Hepatocyte (in vitro differentiated cells): ENCODE measurements around the gene AGBL4.

Experiments
- EZH2 ChIP-seq: fragments of 200-600 bp; sonication (generic); IDR thresholded peaks from 2 replicates; pipeline ENCODE4 v1.6.1; 2016; ENCODE audit warnings: antibody characterized with exemption, mild to moderate bottlenecking, borderline replicate concordance
- TF ChIP-seq, protein P1 (sequence below): fragments of 200-600 bp; sonication (generic); IDR thresholded peaks from 2 replicates; pipeline ENCODE4 v1.5.1; 2016; ENCODE audit warnings: antibody characterized with exemption, mild to moderate bottlenecking; ENCODE audit not compliant: poor library complexity

DNA sequence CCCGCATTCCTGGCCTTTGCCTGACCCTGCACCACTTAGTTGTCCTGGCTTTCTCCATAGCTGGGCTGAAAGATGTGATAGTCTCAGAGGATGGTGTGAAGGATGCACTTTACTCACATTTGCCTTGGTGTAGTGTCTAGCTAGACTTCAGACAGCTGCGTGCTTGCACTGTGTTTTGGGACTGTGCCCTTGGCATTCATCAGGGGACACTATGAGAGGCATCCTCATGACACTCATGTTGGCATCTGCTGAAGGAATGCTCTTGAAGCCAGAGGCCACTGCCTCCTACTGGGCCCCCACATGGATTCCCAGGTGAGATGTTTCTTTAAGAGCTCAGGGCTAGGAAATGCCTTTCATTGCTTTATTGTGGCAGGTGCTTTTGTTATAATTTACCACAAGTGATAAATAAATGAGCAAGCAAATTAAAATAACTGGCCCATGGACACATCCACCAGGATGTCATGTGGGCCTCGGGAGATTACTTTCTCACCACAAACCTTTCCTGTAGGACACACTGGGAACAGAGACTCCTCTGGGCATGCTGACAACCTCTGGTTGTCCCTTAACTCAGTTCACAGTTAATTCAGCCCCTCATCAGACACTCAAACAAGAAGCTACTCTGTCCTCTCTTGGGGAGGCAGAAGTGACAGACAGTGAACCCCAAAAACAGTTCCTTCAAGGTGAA is 1452.3 kb downstream of the AGBL4 start:
- TF ChIP-seq, protein P1, sequence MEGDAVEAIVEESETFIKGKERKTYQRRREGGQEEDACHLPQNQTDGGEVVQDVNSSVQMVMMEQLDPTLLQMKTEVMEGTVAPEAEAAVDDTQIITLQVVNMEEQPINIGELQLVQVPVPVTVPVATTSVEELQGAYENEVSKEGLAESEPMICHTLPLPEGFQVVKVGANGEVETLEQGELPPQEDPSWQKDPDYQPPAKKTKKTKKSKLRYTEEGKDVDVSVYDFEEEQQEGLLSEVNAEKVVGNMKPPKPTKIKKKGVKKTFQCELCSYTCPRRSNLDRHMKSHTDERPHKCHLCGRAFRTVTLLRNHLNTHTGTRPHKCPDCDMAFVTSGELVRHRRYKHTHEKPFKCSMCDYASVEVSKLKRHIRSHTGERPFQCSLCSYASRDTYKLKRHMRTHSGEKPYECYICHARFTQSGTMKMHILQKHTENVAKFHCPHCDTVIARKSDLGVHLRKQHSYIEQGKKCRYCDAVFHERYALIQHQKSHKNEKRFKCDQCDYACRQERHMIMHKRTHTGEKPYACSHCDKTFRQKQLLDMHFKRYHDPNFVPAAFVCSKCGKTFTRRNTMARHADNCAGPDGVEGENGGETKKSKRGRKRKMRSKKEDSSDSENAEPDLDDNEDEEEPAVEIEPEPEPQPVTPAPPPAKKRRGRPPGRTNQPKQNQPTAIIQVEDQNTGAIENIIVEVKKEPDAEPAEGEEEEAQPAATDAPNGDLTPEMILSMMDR = no peak
- TF ChIP-seq EZH2 = no peak
